NCI-H526 treated with DMSO at 0.1 percent for 48 hours (cell line): Measurements from ENCODE around the gene HECW1.

Experiments
- DNase-seq: peaks from one replicate; lab custom pipeline; 2025; lab: John Stamatoyannopoulos, UW

The HECW1 gene

DNA sequence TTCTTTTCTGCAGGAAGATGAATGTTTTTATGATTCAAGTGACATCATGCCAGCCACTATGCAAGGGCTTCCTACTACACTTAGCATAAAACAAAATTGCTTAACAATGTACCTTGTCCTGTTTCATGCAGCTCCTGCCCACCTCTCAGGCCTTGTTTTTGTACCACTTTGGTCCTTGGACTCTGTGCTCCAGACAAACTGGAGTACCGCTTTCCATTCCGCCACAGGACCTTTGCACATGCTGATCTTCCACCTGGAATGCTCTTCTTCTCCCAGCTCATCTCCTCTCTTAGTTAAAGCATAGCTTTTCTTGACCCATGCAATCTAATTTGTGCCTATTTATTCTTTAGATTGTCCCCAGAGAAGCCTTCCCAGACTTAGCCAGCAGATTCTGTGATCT lies 393.0 kb downstream of the HECW1 start:
- DNase-seq = no peak

DNA sequence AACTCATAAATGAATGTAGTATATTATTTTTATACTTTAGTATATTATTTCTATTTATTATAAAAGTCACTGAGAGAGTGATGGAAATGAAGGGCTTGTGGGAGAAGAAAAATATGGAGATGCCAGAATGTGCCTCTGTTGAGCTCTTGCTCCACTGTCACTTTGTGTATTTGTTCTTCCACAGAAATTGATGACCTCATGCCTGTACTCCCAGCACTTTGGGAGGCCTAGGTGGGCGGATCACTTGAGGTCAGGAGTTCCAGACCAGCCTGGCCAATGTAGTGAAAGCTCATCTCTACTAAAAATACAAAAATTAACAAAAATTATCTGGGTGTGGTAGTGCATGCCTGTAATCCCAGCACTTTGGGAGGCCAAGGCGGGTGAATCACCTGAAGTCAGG lies 394.0 kb downstream of the HECW1 start:
- no peak for DNase-seq

DNA sequence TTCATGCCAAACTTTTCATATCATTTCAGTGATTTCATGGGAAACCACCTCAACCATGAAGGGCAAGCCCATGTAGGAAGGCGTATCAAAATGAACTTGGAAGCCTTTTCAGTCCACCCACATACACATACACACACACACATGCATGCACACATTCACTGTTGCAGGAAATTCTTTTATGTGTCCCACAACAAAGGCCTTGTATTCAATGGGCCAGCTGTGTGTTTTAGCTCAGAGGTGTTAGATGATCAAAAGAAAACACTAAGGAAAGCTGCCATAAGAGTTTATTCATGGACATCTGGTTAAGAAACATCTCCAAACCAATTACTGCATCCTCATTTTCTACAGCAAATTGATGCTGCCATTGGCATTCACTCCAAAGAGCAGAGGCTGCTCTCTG lies 396.0 kb downstream of the HECW1 start:
- no peak for DNase-seq

DNA sequence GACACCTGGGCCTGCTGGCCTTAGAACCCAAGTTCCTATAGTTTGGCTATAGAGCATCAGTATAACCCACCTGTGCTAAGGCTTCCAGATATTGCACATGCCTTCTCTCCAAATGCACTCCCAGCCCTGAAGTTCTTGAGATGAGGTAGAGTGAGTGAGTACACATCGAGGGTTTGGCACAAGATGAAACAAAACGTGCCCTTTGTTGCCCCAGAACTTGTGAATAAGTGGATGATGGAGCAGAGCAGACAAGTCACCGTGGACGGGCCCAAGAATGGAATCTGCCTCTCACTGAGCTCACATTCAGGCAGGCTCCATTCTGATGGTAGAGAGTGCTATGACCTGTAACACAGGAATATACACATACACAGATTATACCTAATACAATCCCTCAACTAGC lies 397.5 kb downstream of the HECW1 start:
- no peak for DNase-seq

DNA sequence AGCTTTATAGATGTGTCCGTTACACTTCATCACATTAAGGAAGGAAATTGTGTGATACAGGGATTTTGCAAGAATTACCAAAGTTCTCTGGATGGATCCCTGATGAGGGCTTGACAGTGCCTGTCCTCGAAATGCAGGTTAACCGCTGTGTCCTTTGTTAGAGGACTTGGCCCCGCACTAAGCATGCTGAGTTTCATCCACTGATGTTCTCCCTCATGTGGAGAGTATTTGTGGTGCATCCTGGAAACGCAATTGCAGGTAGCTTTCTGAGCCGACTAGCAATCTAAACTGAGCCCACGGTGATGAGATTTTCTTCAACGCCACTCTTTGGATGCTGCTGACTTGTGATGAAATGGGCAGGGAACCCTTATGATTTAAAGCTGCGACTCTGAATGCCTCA lies 398.6 kb downstream of the HECW1 start:
- no peak for DNase-seq

DNA sequence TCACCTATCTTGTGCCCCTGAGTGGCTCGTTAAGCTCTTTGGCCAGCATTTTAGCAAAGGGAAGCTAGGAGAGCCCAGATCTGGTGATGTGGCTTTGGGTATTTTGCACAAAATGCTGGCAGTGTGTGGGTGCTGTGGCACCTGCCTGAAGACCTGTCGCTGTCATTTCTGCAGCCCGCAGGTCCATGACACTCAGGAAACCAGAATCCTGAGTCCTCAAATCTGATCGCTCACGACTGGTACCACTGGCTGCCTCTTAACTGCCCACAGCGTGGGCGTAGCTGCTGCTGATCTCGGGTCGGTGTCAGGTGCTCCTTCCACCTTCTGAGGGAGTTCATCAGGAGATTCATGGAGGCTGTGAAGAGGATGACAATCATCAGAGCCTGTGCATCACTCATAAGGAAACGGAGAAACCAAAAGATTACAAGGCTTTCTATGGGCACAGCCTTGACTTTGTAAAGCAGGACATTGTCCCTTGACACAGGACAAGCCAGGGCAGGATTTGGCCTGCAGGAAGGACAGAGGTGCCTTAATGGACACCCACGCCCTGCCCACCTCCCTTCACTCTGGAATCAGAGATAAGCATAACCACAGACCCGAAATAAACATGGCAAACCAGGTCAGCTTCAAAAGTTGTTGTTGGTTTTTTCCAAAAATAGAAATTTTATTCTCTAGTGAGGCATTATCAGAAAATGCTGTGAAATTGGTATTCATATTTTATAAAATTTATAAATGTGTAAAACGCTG lies 399.5 kb downstream of the HECW1 start:
- no peak for DNase-seq

DNA sequence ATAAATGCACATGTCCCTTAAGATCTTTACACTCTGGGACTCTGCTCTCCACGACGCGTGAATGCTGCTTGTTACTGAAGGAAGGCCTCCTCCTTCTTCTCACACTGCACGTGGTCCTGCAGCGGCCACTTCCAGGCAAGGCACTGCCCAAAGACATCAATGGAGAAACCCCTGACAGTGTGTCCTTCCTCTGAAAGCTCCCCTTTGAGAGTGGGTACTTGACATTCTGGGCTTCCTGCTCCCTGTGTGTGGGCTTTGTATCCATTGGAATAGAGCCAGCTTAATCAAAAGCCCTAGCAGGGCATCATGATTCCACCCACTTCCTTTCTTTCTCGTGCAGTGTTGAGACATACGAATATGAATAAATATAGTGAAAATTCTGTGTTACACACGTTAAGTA lies 400.8 kb downstream of the HECW1 start:
- no peak for DNase-seq

DNA sequence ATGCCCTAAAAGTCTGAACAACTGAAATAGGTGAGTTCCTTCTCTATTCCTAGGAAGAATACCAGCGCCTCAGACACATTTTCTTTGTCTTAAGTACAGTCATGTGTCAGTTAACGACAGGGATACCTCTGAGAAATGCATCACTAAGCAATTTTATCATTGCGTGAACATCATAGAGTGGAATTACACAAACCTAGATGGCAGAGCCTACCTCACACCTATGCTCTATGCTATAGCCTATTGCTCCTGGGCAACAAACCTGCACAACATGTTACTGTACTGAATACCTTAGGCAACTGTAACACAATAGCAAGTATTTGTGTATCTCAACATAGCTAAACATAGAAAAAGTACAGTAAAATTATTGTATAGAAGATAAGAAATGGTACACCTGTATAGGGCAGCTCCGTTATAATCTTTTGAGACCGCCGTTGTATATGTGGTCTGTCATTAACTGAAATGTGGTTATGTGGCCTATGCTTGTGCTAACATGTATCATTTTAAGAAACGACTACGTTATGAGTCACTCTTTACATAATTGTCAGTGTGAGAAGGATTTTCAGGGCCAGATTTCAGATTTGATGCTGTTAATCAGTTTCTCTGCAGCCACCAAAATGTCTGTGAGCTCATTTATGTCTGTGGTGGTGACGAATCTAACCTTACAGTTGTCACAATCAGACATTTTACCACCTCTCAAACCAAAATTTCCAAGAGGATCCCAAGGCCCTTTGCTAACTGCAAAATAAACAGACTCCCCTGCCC lies 404.3 kb downstream of the HECW1 start:
- DNase-seq = no peak

DNA sequence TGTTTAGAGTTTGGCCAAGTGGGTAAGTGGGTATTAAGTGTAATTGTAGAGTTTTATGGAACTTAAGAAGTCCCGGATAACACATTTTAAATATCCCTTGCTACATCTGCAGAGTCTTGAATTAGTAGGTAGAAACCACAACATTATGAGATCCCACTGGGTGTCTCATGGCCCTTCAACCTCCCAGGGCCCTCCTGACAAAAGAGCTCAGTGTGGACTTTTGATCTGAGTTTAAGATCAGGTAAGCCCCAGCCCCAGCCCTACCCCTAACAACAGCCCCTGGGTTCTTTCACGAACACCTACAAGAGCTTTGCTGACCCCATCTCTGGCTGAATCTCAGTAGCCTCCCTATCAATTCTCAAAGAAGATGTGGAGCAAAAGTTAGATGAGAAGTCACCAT lies 405.0 kb downstream of the HECW1 start:
- no peak for DNase-seq

DNA sequence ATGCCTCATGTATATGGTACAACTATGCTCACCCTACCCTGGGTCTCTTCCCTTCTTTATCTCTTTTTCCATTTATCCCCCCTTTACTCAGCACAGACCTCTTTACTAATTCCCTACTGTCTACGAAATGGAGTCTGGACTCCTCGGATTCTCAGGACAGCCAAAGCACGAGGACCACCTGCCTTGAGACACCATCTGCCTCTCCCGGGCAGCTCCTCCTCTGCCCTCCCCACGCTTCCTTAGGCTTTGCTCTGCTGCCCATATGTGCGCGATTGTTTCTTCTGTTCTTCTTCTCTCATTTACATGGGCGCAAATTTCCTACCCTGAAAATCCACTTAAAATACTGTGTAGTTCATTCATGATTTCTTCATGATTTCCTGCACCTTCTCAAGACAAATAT lies 407.8 kb downstream of the HECW1 start:
- DNase-seq = no peak

DNA sequence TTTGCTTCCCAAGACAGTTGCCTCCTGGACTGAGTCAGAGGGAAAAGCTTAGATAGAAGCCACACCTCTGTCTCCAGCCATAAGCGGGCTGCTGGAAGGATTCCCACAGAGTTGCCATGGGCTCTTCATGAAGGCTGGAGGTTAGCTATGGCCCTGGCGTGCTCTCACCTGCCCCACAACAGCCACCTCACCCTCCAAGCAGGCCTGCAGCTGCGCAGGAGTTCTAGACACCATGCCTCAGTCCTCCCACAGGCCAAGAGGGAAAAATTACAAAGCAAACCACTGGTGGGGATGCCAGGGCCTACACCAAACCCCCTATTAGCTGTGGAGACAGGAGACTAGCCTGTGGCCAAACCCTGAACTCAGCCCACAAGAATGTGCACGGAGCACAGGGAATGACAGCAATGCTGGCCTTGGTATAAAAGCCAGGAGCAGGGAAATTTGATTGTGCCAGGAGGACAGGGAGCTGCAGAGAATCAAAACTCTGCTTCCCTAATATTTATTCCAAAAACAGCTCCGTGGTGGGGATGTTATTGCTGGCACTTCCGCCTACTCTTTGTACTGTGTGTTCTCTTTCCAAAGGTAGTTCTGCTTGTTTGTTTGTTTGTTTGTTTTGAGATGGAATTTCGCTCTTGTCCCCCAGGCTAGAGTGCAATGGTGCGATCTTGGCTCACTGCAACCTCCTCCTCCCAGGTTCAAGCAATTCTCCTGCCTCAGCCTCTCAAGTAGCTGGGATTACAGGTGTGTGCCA lies 410.1 kb downstream of the HECW1 start:
- DNase-seq = no peak

DNA sequence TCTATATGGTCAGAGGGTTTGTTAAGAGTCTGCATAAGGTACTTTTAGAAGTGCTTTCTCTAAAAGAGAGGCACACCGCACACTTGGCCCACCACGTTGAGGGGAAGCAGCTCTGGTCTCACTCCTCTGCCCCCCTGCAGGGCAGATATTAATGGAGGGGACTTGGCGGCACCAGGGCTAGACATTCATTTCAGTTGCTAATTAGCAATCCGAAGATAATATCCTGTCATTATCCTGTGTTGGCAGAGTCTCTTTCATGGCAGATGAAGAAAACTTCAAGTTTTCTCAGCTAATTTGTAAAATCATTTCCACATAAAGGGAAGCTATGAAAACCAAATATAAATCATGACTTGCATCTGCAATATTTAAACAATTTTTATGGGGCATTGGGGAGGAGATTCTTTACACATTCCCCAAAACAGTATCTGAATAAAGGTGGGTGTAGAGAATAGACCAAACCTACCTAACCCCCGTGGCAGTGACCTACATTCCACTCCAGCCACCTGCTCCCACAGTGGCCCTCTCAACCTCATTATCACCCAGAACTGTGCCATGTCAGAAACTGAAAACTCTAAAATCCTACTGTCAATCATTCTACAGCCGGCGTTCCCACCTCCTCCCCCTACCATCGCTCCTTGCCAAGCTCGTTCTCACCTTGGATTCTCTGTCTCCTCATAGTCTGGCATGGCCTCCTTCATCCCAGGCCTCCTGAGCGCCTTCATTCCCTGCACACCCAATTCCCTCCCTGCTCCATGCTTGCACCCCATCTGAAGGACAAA lies 416.3 kb downstream of the HECW1 start:
- no peak for DNase-seq

DNA sequence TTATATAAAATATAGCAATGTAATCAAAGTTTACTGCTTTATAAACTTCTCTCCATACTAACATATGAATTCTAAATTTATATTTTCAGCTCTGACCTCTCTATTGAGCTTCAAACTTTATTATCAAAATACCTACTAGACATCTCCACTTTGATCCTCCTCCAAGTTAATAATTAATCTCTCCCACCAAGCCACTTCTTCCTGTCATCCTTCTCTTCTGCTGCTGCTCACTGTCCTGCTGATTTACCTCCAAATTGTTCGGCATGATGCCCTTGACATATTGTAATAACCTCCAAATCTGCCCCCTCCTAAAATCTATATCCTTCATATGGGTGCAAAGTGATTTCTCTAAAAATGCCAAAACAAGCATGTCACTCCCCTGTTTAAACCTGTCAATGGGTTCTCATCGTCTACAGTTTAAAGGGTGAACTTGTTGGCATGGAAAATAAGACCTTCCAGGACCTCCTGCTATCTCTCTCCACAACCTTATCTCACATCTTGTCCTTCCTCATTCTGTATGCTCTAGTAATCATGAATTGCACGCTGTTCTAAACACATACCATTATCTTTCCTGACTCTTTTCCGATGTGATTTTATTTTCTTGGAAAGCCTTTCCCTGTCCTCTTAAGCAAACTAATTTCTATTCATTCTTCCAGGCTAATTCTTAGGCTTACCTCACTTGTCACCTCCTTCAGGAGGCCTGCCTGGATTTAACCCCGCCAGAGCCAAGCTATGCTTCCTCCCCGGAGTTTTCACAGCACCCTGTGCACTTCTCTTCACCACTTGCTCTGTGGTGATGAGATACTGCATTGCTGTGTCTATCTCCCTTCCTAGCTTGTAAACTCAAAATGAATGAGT lies 418.3 kb downstream of the HECW1 start:
- no peak for DNase-seq

DNA sequence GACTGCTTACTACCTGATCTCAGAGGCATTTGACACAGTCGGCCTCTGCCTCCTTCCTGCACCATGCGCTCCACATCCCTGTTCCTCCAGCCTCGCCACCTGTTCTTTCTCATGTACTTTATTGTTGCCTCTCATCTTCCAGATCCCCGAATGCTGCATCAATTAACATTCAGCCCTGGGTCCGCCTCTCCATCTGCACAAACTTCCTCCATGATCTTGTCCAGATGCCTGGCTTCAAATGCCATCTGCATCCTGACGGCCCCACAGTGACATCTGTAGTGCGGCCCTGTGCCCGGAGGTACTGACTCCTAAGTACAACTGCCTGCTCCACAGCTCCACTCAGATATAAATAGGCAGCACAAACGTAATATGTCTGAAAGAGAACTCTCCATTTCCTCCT lies 419.3 kb downstream of the HECW1 start:
- no peak for DNase-seq

DNA sequence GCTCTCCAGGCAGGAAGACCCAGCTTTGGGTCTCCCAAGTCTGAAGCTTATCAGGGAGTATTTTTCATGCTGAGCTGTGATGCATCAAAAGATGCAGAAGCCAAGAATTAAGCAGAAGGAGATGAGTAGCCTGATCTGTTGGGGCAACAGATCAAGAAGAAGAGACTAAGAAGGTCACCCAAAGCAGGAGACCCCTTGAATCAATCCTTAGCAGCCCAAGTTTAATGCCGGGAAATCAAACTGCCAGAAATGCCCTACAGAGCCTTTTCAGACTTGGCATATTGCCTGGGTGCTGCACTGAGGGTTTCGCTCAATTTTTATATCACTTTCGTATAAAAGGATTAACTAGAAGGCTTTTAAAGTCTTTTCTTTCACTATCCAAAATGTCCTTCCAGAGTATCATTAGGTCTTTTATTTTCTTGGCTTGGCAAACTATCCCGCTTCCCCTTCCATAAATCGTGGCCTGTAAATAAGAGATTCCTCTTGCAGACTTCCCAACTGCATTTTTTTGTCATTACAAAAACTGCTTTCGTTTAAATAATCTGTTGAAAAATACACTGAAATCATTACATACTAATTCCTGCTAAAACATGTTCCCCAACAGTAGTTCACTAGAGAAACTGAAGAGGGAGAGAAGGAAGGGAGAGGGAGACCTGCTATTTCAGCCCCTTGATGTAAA lies 421.5 kb downstream of the HECW1 start:
- no peak for DNase-seq

DNA sequence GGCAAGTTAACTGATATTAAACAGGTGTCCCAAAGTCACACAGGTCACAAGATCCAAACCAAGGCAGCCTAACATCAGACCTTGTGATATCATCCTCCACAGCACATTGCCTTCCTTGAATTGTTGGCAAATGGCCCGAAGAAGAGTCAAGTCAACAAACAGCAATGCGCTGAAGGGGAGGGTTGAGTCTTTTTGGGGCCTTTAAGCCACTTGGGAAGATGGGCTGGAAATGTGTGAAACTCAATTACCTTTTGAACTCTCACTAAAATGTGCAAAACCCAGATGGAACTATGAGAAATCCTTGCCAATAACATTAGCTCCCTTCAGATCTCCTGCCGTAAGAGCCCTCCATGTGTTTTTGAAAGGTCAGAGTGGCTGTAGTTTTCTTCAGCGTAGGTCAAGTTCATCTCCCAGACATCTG lies 422.6 kb downstream of the HECW1 start:
- DNase-seq = no peak

DNA sequence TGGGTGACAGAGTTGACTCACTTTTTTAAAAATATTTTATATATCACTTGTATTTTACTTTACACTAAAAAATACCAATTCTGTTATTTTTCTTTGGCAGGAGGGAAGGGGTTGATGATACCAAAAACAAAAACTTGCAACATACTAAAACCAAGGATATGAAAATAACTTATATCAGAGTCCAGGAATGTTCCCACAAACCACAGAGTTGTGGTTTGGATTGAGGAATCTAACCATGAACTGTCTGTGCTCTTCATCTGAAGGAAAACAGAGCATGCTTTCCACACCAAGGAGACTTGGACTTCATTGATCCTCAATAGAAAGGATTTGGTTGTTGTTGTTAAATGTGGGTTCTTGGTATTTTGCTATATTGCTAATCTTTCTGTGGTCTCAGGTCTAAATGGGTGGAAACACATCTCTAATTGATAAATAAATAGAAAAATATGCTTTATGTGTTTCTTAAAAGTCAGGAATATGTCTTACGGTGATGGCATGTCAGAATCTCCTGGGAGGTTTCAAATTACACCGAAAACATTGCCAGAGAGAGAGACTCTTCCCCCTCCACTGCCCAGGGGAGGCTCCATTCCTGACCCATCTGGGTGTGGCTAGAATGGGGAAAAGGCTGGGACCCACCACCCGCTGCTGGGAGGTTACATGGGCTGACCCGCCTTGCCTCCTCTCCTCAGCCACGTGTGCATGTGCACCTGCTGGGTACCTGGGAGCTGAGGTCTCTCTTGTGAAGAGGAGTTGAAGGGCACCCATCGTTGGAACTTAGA lies 423.6 kb downstream of the HECW1 start:
- no peak for DNase-seq

DNA sequence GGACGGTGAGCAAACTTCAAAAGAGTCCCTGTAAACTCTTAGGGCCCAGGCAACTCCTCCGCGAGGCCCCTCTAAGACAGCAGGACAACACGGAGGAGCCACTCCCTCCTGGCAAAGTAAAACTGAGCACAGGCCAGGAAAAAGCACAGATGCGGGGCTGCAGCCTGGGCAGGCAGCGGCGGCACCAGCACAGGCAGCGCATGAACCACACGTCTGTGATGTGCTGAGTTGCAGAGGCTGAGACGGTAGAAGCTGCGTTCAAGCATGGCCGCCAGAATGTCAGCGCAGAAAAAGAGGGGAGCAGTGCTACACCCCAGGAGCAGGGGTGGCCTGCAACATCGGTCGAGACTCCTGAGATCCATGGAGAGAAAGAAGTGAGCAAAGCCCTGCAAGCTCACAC lies 424.3 kb downstream of the HECW1 start:
- no peak for DNase-seq

DNA sequence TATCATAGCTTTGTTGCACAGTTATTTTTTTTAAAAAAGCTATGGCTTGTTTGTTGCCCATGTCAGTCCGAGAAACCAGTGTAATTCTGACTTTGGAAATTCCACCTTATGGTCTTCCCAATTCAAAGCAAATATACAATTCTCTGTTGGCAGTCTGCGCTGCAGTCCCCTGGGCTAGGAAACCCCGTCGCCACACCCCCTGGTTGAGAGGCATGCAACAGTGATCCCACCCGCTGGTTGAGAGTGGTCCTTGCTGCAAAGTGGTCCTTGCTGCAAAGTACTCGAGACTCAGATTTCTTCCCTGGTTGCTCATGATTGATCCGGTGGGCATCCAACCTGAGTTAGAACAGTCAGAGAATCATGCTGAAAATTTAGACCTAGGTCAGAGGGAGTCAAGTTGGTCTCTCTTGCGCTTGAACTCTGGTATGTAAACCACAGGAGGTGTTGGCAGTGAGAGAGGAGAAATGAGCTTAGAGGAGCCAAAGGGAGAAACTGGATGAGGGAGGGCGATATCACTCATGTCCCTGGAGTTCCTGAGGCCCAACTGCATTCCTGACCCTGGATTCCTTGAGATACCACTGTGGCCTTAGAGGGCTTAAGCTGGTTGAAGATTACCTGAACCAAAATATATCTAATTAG lies 425.4 kb downstream of the HECW1 start:
- no peak for DNase-seq
